A549 (cell line): ENCODE measurements around the gene AIF1.

Experiments
- CHD2 ChIP-seq: fragments of 150-350 bp; IDR thresholded peaks from 2 replicates; pipeline ENCODE4 v1.6.1; 2014; ENCODE audit warnings: low read length; ENCODE audit not compliant: partially characterized antibody
- EHMT2 ChIP-seq: fragments of 200-600 bp; sonication (generic); IDR thresholded peaks from 2 replicates; pipeline ENCODE4 v1.6.1; 2016; ENCODE audit warnings: antibody characterized with exemption, low read depth, mild to moderate bottlenecking, moderate library complexity
- EP300 ChIP-seq, 2 experiments: fragments of >200 bp; sonication (Bioruptor Twin); formaldehyde crosslinking; IDR thresholded peaks; 2 replicates in 1 of 2; 3 replicates in 1 of 2; pipeline ENCODE4 v1.6.1; 2016 to 2017
- HOXB13 ChIP-seq: fragments of 250-450 bp; sonication (Bioruptor Pico); IDR thresholded peaks from 2 replicates; pipeline ENCODE4 v1.5.0; 2020; ENCODE audit warnings: low read depth, mild to moderate bottlenecking, moderate library complexity
- JUN ChIP-seq, 2 experiments: fragments of >200 bp; sonication (Bioruptor Twin); formaldehyde crosslinking; IDR thresholded peaks; 2 replicates in 1 of 2; 3 replicates in 1 of 2; pipeline ENCODE4 v1.6.1; 2016 to 2017
- MAZ ChIP-seq: fragments of 150-350 bp; IDR thresholded peaks from 2 replicates; pipeline ENCODE4 v1.6.1; 2014; ENCODE audit warnings: antibody characterized with exemption, low read depth, low read length, borderline replicate concordance
- MYC ChIP-seq: IDR thresholded peaks from 2 replicates; pipeline ENCODE4 v1.6.1; 2012; ENCODE audit warnings: mild to moderate bottlenecking, inconsistent platforms, low read length, improper control_type of control experiment, borderline replicate concordance
- NFE2L2 ChIP-seq: fragments of 150-350 bp; conservative IDR thresholded peaks from 2 replicates; pipeline ENCODE4 v1.6.1; 2014; ENCODE audit warnings: low read length
- POLR2A ChIP-seq: IDR thresholded peaks from 2 replicates; pipeline ENCODE4 v1.6.1; 2012; ENCODE audit warnings: mild to moderate bottlenecking, low read length
- RCOR1 ChIP-seq: fragments of 150-350 bp; IDR thresholded peaks from 2 replicates; pipeline ENCODE4 v1.6.1; 2014; ENCODE audit warnings: antibody characterized with exemption, low read length, low read depth
- SMC3 ChIP-seq: fragments of >200 bp; sonication (Bioruptor Twin); formaldehyde crosslinking; IDR thresholded peaks from 3 replicates; pipeline ENCODE4 v1.6.1; 2018; ENCODE audit warnings: inconsistent platforms
- TF ChIP-seq, protein P1 (sequence below): fragments of >200 bp; sonication (Bioruptor Twin); formaldehyde crosslinking; IDR thresholded peaks from 3 replicates; pipeline ENCODE4 v1.5.1; 2016

- TF ChIP-seq, protein P1, sequence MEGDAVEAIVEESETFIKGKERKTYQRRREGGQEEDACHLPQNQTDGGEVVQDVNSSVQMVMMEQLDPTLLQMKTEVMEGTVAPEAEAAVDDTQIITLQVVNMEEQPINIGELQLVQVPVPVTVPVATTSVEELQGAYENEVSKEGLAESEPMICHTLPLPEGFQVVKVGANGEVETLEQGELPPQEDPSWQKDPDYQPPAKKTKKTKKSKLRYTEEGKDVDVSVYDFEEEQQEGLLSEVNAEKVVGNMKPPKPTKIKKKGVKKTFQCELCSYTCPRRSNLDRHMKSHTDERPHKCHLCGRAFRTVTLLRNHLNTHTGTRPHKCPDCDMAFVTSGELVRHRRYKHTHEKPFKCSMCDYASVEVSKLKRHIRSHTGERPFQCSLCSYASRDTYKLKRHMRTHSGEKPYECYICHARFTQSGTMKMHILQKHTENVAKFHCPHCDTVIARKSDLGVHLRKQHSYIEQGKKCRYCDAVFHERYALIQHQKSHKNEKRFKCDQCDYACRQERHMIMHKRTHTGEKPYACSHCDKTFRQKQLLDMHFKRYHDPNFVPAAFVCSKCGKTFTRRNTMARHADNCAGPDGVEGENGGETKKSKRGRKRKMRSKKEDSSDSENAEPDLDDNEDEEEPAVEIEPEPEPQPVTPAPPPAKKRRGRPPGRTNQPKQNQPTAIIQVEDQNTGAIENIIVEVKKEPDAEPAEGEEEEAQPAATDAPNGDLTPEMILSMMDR: no peak
- no peak for TF ChIP-seq MAZ
- no peak for TF ChIP-seq POLR2A
- TF ChIP-seq EP300 (IDR thresholded peaks at IDR 0.05): no peak
- TF ChIP-seq MYC: no peak
- TF ChIP-seq CHD2: no peak
- no peak for TF ChIP-seq EHMT2
- no peak for TF ChIP-seq JUN (IDR thresholded peaks at IDR 0.05)
- TF ChIP-seq NFE2L2: no peak
- TF ChIP-seq RCOR1: no peak
- no peak for TF ChIP-seq HOXB13 (CRISPR knock-in tag)
- no peak for TF ChIP-seq SMC3
These were observed 4.1 kb upstream of the AIF1 start for GRCh38 chr6:31610968-31611367.
